NCI-H526 (cell line): ENCODE results near the gene CDC42.
"Not testable (repeated sequence)": the region's sequence is repeated elsewhere in the genome, so short reads cannot be mapped to it uniquely, and the experiment has no call there.

ENCODE experiments used
- DNase-seq, 2 experiments: peaks; one replicate each; lab custom pipeline; 2025; lab: John Stamatoyannopoulos, UW

CDC42 gene

GRCh38 chr1:22074803-22075202 is 22.3 kb downstream of the CDC42 start:
- no peak for DNase-seq

GRCh38 chr1:22075718-22076117 is 23.2 kb downstream of the CDC42 start:
- DNase-seq: no peak

GRCh38 chr1:22076346-22076745 is 23.8 kb downstream of the CDC42 start:
- DNase-seq: no peak

- no peak for DNase-seq
Observed at GRCh38 chr1:22077728-22078127, 25.2 kb downstream of the CDC42 start.

GRCh38 chr1:22078133-22078532 is 25.6 kb downstream of the CDC42 start:
- no peak for DNase-seq

GRCh38 chr1:22080191-22080590 is 27.7 kb downstream of the CDC42 start:
- DNase-seq: no peak

GRCh38 chr1:22088331-22088730 is 35.8 kb downstream of the CDC42 start:
- DNase-seq: no peak

- DNase-seq: no peak
Observed at GRCh38 chr1:22089134-22089571, 36.6 kb downstream of the CDC42 start.

GRCh38 chr1:22089787-22090186 is 37.3 kb downstream of the CDC42 start:
- DNase-seq: no peak

- DNase-seq: no peak
Observed at GRCh38 chr1:22090867-22091266, 38.4 kb downstream of the CDC42 start.

- not testable (repeated sequence) for DNase-seq
Observed at GRCh38 chr1:22092026-22092768, 39.7 kb downstream of the CDC42 start.

GRCh38 chr1:22093513-22093912 is 41.0 kb downstream of the CDC42 start:
- DNase-seq: no peak

- DNase-seq: no peak
Observed at GRCh38 chr1:22096036-22096435, 43.5 kb downstream of the CDC42 start.

GRCh38 chr1:22096463-22096862 is 44.0 kb downstream of the CDC42 start:
- no peak for DNase-seq

GRCh38 chr1:22098752-22099151 is 46.2 kb downstream of the CDC42 start:
- no peak for DNase-seq

GRCh38 chr1:22100168-22100567 is 47.7 kb downstream of the CDC42 start:
- no peak for DNase-seq

- no peak for DNase-seq
Observed at GRCh38 chr1:22101199-22101598, 48.7 kb downstream of the CDC42 start.

GRCh38 chr1:22101995-22102394 is 49.5 kb downstream of the CDC42 start:
- DNase-seq: no peak

- DNase-seq: no peak
Observed at GRCh38 chr1:22102746-22103145, 50.2 kb downstream of the CDC42 start.

- no peak for DNase-seq
Observed at GRCh38 chr1:22104094-22104493, 51.6 kb downstream of the CDC42 start.

GRCh38 chr1:22104865-22105437 is 52.4 kb downstream of the CDC42 start:
- DNase-seq: no peak

- DNase-seq: peak in 1 of 2 experiments; percentile 47
Observed at GRCh38 chr1:22105611-22106207, 53.2 kb downstream of the CDC42 start.

GRCh38 chr1:22107126-22107525 is 54.6 kb downstream of the CDC42 start:
- DNase-seq: no peak
